DOHH2 (cell line): ENCODE measurements around the gene PGAM2.

Experiments used
- H3F3A ChIP-seq: fragments of 200-600 bp; sonication (generic), shearing (Covaris generic); 2 replicates; pipeline ENCODE4 v1.6.0; 2016; ENCODE audit warnings: antibody characterized with exemption, mild to moderate bottlenecking; ENCODE audit not compliant: control insufficient read depth, insufficient read depth
- H3K27ac ChIP-seq: fragments of 200-600 bp; sonication (generic); 2 replicates; pipeline ENCODE4 v1.5.1; 2014; ENCODE audit warnings: low read depth, mild to moderate bottlenecking, low read length, moderate library complexity
- H3K27me3 ChIP-seq: fragments of 200-600 bp; sonication (generic); 2 replicates; pipeline ENCODE4 v1.6.1; 2014; ENCODE audit warnings: mild to moderate bottlenecking, low read length, mixed read lengths; ENCODE audit not compliant: control insufficient read depth
- H3K36me3 ChIP-seq: fragments of 200-600 bp; sonication (generic); 2 replicates; pipeline ENCODE4 v1.6.1; 2014; ENCODE audit warnings: mild to moderate bottlenecking, low read length, moderate library complexity, mixed read lengths; ENCODE audit not compliant: control insufficient read depth
- H3K4me1 ChIP-seq: fragments of 200-600 bp; sonication (generic); 2 replicates; pipeline ENCODE4 v1.6.1; 2014; ENCODE audit warnings: mild to moderate bottlenecking, low read length, mixed read lengths; ENCODE audit not compliant: control insufficient read depth
- H3K4me2 ChIP-seq: fragments of 200-600 bp; sonication (generic); 2 replicates; pipeline ENCODE4 v1.6.0; 2014; ENCODE audit warnings: mild to moderate bottlenecking, low read length, moderate library complexity
- H3K4me3 ChIP-seq: fragments of 200-600 bp; sonication (generic); 2 replicates; pipeline ENCODE4 v1.5.1; 2014; ENCODE audit warnings: mild to moderate bottlenecking, low read length, mixed read lengths
- H3K79me2 ChIP-seq: fragments of 200-600 bp; sonication (generic); 2 replicates; pipeline ENCODE4 v1.6.1; 2014; ENCODE audit warnings: mild to moderate bottlenecking, low read length, mixed read lengths; ENCODE audit not compliant: control insufficient read depth
- H3K9me2 ChIP-seq: fragments of 200-600 bp; sonication (generic); replicated peaks from 2 replicates; pipeline ENCODE4 v1.6.1; 2014; ENCODE audit warnings: mild to moderate bottlenecking, low read length, mixed read lengths; ENCODE audit not compliant: control insufficient read depth
- H3K9me3 ChIP-seq: fragments of 200-600 bp; sonication (generic); 2 replicates; pipeline ENCODE4 v1.6.1; 2014; ENCODE audit warnings: antibody characterized with exemption, low read length, mixed read lengths; ENCODE audit not compliant: control insufficient read depth, insufficient read depth
- H4K20me1 ChIP-seq: fragments of 200-600 bp; sonication (generic); 2 replicates; pipeline ENCODE4 v1.6.0; 2014; ENCODE audit warnings: low read depth, mild to moderate bottlenecking, antibody characterized with exemption, low read length, moderate library complexity; ENCODE audit not compliant: control insufficient read depth, insufficient read depth
- CTCF ChIP-seq: fragments of 200-600 bp; sonication (generic); IDR thresholded peaks from one replicate; pipeline ENCODE4 v1.5.1; 2014; ENCODE audit warnings: antibody characterized with exemption, mild to moderate bottlenecking, low read depth, low read length; ENCODE audit not compliant: poor library complexity, severe bottlenecking
- EZH2phosphoT487 ChIP-seq: fragments of 200-600 bp; sonication (generic); IDR thresholded peaks from 2 replicates; pipeline ENCODE4 v1.6.1; 2017; ENCODE audit warnings: borderline replicate concordance, mild to moderate bottlenecking, antibody characterized with exemption, low read length, moderate library complexity, mixed read lengths

Gene PGAM2

DNA sequence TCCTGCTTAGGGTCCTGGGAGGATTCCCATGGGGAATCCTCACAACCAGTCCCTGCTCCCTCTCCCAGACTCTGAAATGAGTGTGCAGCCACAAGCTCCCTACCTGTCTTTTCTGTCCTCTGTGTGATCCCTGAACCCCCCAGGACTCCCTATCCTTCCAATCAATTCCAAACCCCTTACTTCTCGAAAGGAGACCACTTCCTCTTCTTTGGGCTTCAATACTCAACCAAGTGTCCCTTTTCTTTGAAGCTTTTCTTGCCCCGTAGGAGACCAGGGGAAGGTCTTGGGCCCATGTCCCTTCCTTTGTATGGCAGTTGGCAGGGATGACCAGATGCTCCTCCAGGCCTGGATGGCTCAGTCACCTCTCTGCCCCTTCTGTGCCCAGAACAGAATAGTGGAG is 40.5 kb upstream of the PGAM2 start:
- no peak overlapping the region for H3K27ac ChIP-seq
- peaks cover 34% of the 10 kb centered on the region for H3K27me3 ChIP-seq
- no peak overlapping the region for H3K4me2 ChIP-seq
- no peak overlapping the region for H3K4me3 ChIP-seq
- no peaks in the 10 kb centered on the region for H3K9me3 ChIP-seq
- H3K79me2 ChIP-seq = no peaks in the 10 kb centered on the region
- H3K36me3 ChIP-seq = no peaks in the 10 kb centered on the region
- TF ChIP-seq CTCF = no peak
- peaks cover 13% of the 10 kb centered on the region for H3K4me1 ChIP-seq
- H3K9me2 ChIP-seq = no peaks in the 10 kb centered on the region
- H3F3A ChIP-seq = peaks cover 4% of the 10 kb centered on the region; the same call in 1 of the 2 replicates
- H4K20me1 ChIP-seq = no peaks in the 10 kb centered on the region

DNA sequence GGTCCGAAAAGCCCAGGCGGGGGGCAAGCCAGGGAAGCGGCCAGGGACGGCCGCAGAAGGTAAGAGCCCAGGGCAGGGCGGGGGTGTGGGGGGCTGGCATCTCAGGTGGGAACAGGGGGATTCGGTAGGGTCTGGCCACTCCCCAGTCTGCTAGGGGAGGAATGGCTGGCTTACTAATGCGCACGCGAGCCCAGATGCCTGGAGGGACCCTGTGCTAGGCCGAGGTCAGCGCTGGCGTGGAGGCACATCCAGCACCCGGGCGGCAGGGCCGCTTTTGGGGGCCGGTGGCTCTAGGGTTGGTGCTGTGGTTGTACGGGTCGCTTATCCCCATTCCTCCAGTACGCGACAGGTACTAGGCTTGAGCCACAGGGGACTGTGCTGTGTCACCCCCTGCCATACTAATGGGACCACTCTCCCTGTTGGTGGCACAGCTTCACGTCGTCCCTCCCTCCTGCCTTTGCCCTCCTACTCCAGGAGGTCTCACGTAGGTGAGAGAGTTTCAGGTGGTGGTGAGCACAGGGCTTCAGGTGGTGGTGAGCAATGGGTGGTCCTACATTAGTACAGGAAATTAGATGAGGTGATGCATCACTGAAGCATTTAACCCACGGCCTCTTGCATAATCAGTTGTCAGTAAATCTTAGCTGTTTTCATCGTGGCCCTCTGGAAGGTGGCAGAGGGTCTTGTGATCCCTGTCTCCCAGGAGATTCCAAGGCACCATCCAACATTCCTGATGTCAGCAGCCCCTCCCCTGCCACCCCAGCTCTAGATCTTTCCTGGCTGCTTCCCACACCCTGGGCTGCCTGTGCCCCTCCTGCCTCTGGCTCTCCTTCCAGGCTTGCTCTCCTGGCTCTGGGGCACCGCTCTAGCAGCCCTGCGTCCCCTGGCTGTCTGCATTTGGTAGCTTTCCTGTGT is 39.7 kb upstream of the PGAM2 start:
- peaks cover 20% of the 10 kb centered on the region for H3K4me1 ChIP-seq
- H4K20me1 ChIP-seq = no peaks in the 10 kb centered on the region
- H3K4me2 ChIP-seq = 0 out of 2 replicates have a peak overlapping the region, but pooled peaks have one; percentile 6
- H3K9me2 ChIP-seq = no peaks in the 10 kb centered on the region
- H3K4me3 ChIP-seq = no peak overlapping the region
- no peaks in the 10 kb centered on the region for H3K36me3 ChIP-seq
- TF ChIP-seq EZH2phosphoT487 = peak; percentile 27; the same call in 1 of the 2 replicates
- TF ChIP-seq CTCF = no peak
- no peaks in the 10 kb centered on the region for H3K9me3 ChIP-seq
- peaks cover 34% of the 10 kb centered on the region for H3K27me3 ChIP-seq
- H3K27ac ChIP-seq = no peak overlapping the region
- no peaks in the 10 kb centered on the region for H3K79me2 ChIP-seq
- H3F3A ChIP-seq = peaks cover 4% of the 10 kb centered on the region; the same call in 1 of the 2 replicates

GRCh38 chr7:44103923-44104859 is 38.8 kb upstream of the PGAM2 start, which contains the start of gene AEBP1:
AEBP1 (plus strand) TSS chr7:44104345; CDS start chr7:44104666, 321 bp downstream.
- H3K79me2 ChIP-seq = no peaks in the 10 kb centered on the region
- peaks cover 28% of the 10 kb centered on the region for H3K4me1 ChIP-seq
- H4K20me1 ChIP-seq = no peaks in the 10 kb centered on the region
- peaks cover 4% of the 10 kb centered on the region; the same call in 1 of the 2 replicates for H3F3A ChIP-seq
- TF ChIP-seq CTCF (no peak), EZH2phosphoT487 (peak; percentile 87; the same call in 1 of the 2 replicates)
- H3K4me3 ChIP-seq = no peak within 1 kb of the TSS
- peaks cover 34% of the 10 kb centered on the region for H3K27me3 ChIP-seq
- no peaks in the 10 kb centered on the region for H3K9me3 ChIP-seq
- H3K36me3 ChIP-seq = no peaks in the 10 kb centered on the region
- no peak within 1 kb of the TSS for H3K27ac ChIP-seq
- H3K4me2 ChIP-seq = peak within 1 kb of the TSS; percentile 6; the same call in 1 of the 2 replicates
- no peaks in the 10 kb centered on the region for H3K9me2 ChIP-seq
